ENCODE results near the gene DOP1B. TPM values are rescaled to one million over a fixed set of nuclear protein-coding genes. Genes with fewer than 3 reads are reported as not detected.

Gene DOP1B
- total RNA-seq, 1 donor from 2014 or later, result 13.5 TPM

DNA sequence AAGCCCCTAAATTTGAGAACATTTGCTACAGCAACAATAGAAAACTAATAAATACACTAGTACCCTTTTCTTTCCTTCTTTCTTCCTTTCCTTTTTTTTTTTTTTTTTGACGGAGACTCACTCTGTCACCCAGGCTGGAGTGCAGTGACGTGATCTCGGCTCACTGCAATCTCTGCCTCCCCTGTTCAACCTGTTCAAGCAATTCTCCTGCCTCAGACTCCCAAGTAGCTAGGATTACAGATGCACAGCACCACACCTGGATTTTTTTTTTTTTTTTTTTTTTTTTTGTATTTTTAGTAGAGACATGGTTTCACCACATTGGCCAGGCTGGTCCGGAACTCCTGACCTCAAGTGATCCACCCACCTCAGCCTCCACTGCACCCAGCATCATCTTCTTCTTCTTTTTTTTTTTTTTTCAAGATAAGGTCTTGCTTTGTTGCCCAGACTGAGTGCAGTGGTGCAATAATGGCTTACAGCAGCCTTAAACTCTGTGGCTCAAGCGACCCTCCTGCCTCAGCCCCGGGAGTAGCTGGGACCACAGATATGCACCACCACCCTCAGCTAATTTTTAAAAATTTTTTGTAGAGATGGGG lies 41.4 kb upstream of the DOP1B start:
- no peak overlapping the region for H3K4me3 ChIP-seq
- DNase-seq (ENCODE audit: extremely low spot score in 2 of 2), result no peak
- no peaks in the 10 kb centered on the region for H3K27me3 ChIP-seq
- H3K27ac ChIP-seq, result no peak overlapping the region
- H3K36me3 ChIP-seq, result no peaks in the 10 kb centered on the region
- intact Hi-C loops (cut with DNase I), result no loop called here
- H3K9me3 ChIP-seq, result no peaks in the 10 kb centered on the region
- H3K4me1 ChIP-seq, result peaks cover 9% of the 10 kb centered on the region
- TF ChIP-seq POLR2A (IDR thresholded peaks at IDR 0.05), result no peak
- TF ChIP-seq POLR2AphosphoS5 (IDR thresholded peaks at IDR 0.05; ENCODE audit: insufficient read depth in 1 of 2, low read depth in 1 of 2), result no peak
- no peak for TF ChIP-seq CTCF (IDR thresholded peaks at IDR 0.05)

GRCh38 chr21:36117286-36117741 lies 39.3 kb upstream of the DOP1B start:
- Histone ChIP-seq H3K27me3 (no peaks in the 10 kb centered on the region), H3K4me1 (peaks cover 9% of the 10 kb centered on the region)
- intact Hi-C loops (cut with DNase I), result no loop called here

DNA sequence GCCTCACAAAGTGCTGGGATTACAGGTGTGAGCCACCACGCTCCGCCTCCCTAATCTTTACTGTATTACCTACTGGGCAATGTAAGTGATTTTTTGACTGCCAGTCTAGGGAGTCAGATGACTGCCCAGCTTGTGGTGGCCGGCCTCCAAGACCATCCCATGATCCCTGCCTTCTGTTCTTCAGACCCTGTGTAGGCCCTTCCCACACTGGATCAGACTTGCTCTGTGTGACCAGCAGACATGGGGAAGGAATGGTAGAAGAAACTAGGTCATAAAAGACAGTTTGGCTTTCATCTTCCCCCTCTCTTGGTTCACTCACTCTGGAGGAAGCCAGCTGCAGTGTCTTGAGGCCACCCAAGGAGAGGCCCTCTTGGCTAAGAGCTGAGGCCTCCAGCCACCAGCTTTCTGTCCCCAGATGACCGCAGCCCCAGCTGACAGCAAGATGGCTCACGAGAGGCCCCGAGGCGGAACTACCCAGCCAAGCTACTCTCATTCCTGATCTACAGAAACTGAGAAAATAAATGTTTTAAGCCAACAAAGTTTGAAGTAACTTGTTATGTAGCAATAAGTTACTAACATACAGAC lies 36.2 kb upstream of the DOP1B start:
- Histone ChIP-seq H3K9me3 (no peaks in the 10 kb centered on the region), H3K4me1 (peaks cover 2% of the 10 kb centered on the region), H3K27ac (no peak overlapping the region), H3K36me3 (no peaks in the 10 kb centered on the region), H3K27me3 (no peaks in the 10 kb centered on the region), H3K4me3 (no peak overlapping the region)
- intact Hi-C loops (cut with DNase I), result no loop called here
- DNase-seq (ENCODE audit: extremely low spot score in 2 of 2), result no peak
- TF ChIP-seq POLR2AphosphoS5 (IDR thresholded peaks at IDR 0.05; ENCODE audit: insufficient read depth in 1 of 2, low read depth in 1 of 2), result no peak
- TF ChIP-seq CTCF (IDR thresholded peaks at IDR 0.05), result no peak
- TF ChIP-seq POLR2A (IDR thresholded peaks at IDR 0.05), result no peak

More at GRCh38 chr21:36117286-36117741, 39.3 kb upstream of the DOP1B start:
- H3K4me3 ChIP-seq, result no peak overlapping the region
- no peaks in the 10 kb centered on the region for H3K36me3 ChIP-seq
- no peak for DNase-seq (ENCODE audit: extremely low spot score in 2 of 2)
- no peaks in the 10 kb centered on the region for H3K9me3 ChIP-seq
- peak in 1 of 2 donors; percentile 63 for TF ChIP-seq POLR2AphosphoS5 (IDR thresholded peaks at IDR 0.05; ENCODE audit: insufficient read depth in 1 of 2, low read depth in 1 of 2)
- no peak for TF ChIP-seq POLR2A (IDR thresholded peaks at IDR 0.05)
- no peak overlapping the region for H3K27ac ChIP-seq

DNA sequence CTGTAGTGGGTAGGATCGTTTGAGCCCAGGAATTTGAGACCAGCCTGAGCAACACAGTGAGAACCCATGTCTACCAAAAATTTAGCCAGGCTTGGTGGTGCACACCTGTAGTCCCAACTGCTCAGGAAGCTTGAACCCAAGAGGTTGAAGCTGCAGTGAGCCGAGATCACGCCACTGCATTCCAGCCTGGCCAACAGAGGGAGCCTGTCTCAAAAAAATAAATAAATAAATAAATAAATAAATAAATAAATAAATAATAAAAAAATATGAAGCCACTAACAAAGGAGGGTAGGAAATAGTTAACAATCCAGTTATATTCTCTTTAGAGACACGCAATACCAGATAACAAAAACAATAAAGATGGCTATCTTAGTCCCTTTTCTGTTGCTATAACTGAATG lies 33.6 kb upstream of the DOP1B start:
- H3K4me1 ChIP-seq, result peaks cover 26% of the 10 kb centered on the region
- no peaks in the 10 kb centered on the region for H3K36me3 ChIP-seq
- TF ChIP-seq POLR2A (IDR thresholded peaks at IDR 0.05) (no peak), POLR2AphosphoS5 (IDR thresholded peaks at IDR 0.05; ENCODE audit: insufficient read depth in 1 of 2, low read depth in 1 of 2) (no peak), CTCF (IDR thresholded peaks at IDR 0.05) (no peak)
- intact Hi-C loops (cut with DNase I), result no loop called here
- H3K4me3 ChIP-seq, result no peak overlapping the region
- H3K27ac ChIP-seq, result no peak overlapping the region
- no peaks in the 10 kb centered on the region for H3K9me3 ChIP-seq
- DNase-seq (ENCODE audit: extremely low spot score in 2 of 2), result no peak
- no peaks in the 10 kb centered on the region for H3K27me3 ChIP-seq

DNA sequence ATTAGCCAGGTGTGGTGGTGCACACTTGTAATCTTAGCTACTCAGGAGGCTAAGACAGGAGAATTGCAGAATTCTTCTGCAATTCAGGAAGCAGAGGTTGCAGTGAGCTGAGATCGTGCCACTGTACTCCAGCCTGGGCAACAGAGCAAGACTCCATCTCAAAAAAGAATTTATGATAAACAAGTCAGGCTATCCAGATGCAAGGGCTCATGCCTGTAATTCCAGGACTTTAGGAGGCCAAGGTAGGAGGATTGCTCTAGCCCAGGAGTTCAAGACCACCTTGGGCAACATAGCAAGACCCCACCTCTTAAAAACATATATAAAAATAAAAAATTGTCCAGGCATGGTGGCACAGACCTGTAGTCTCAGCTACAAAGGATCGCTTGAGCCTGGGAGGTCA lies 32.2 kb upstream of the DOP1B start:
- peaks cover 29% of the 10 kb centered on the region for H3K4me1 ChIP-seq
- H3K36me3 ChIP-seq, result no peaks in the 10 kb centered on the region
- intact Hi-C loops (cut with DNase I), result no loop called here
- no peak for DNase-seq (ENCODE audit: extremely low spot score in 2 of 2)
- no peaks in the 10 kb centered on the region for H3K27me3 ChIP-seq
- no peak for TF ChIP-seq CTCF (IDR thresholded peaks at IDR 0.05)
- no peak for TF ChIP-seq POLR2A (IDR thresholded peaks at IDR 0.05)
- TF ChIP-seq POLR2AphosphoS5 (IDR thresholded peaks at IDR 0.05; ENCODE audit: insufficient read depth in 1 of 2, low read depth in 1 of 2), result no peak
- H3K27ac ChIP-seq, result no peak overlapping the region
- no peak overlapping the region for H3K4me3 ChIP-seq
- no peaks in the 10 kb centered on the region for H3K9me3 ChIP-seq
